ENCODE results near the gene PKHD1.

GRCh38 chr6:52061481-52061880 lies 25.9 kb downstream of the PKHD1 start:
- TF ChIP-seq CTCF (IDR thresholded peaks at IDR 0.05) (no peak), POLR2A (IDR thresholded peaks at IDR 0.05) (no peak)
